ENCODE data around the gene ATG9B.

The ATG9B gene

DNA sequence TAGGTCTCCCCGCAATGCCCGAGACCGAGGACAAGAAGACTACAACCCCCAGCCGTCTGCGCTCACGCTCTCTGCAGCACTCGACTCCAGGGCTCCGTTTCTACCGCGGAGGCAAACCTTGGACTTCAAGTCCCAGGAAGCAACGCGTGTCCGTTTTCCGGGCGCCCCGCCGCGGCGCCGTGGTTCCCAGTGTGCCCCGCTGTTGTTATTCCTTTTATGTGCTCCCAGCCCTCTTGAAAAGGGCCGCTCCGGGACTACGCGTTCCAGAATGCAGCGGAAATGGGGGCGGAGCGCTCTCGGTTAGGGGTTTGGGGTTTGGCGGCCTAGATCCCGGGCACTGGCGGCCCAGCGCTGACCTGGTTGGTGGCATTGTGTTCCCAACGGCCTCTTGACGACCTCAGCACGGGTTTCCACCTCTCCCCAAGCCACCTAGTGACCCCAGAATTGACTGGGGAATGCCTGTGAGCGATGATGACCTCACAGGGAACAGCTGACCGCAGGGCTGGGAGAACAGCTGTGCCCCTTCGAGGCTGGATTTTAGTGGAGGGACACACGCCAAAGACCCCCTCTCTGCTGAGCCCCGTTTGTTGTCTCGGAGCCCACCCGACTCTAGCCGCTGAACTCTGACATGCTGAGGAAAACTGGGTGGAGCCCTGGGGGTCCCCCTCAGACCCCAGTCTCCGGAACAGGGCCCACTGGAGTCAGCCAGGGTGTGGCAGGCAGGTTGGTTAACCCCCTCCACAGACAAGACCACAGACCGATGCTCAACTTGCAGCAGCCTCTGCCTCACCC is 33.9 kb upstream of the ATG9B start:
- Histone ChIP-seq H3K79me2 (ENCODE audit: control insufficient read depth, insufficient read depth, low read length, unreplicated experiment) (peaks cover 29% of the 10 kb centered on the region), H3K36me3 (ENCODE audit: insufficient read depth, low read length) (no peaks in the 10 kb centered on the region), H2AFZ (ENCODE audit: low read length, unreplicated experiment) (peak overlapping the region; percentile 23), H3K4me3 (ENCODE audit: low read depth, low read length) (peak overlapping the region; percentile 91), H3K27ac (ENCODE audit: low read depth, low read length) (peak overlapping the region; percentile 85), H3K27me3 (ENCODE audit: insufficient read depth, low read length) (no peaks in the 10 kb centered on the region), H3K4me1 (ENCODE audit: control insufficient read depth, insufficient read depth, low read length, unreplicated experiment) (peaks cover 40% of the 10 kb centered on the region)

DNA sequence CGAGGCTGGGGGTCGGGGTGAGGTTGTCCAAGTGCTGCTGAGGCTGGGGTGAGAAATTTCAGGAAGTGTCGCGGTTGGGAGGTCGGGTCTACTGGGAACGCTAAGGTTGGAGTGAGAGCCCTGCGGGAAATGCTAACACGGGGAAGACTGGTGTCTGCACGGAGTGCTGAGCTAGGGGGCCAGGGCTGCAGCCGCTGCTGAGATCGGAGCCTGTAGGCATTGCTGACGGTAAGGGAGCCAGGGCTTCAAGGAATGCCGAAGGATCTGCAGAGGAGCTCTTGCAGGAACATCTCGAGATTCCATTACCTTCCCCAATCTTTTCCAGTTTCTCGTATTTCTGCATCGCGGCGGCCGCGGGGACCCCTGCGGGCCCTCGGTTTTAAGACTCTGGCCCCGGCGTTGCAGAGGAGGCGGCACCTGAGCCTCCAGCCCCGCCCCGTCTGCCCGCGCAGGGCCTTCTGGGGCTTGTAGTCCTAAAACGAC is 33.3 kb upstream of the ATG9B start, which contains the start of gene CDK5:
CDK5 (minus strand) TSS at position 392 of the 483 bp plus-strand sequence; CDS start at position 343, 49 bp downstream.
- no peaks in the 10 kb centered on the region for H3K36me3 ChIP-seq (ENCODE audit: insufficient read depth, low read length)
- peaks cover 37% of the 10 kb centered on the region for H3K4me1 ChIP-seq (ENCODE audit: control insufficient read depth, insufficient read depth, low read length, unreplicated experiment)
- H3K27ac ChIP-seq (ENCODE audit: low read depth, low read length): peak within 1 kb of the TSS; percentile 85
- no peaks in the 10 kb centered on the region for H3K27me3 ChIP-seq (ENCODE audit: insufficient read depth, low read length)
- H2AFZ ChIP-seq (ENCODE audit: low read length, unreplicated experiment): peak within 1 kb of the TSS; percentile 70
- H3K79me2 ChIP-seq (ENCODE audit: control insufficient read depth, insufficient read depth, low read length, unreplicated experiment): peaks cover 29% of the 10 kb centered on the region
- peak within 1 kb of the TSS; percentile 91 for H3K4me3 ChIP-seq (ENCODE audit: low read depth, low read length)

DNA sequence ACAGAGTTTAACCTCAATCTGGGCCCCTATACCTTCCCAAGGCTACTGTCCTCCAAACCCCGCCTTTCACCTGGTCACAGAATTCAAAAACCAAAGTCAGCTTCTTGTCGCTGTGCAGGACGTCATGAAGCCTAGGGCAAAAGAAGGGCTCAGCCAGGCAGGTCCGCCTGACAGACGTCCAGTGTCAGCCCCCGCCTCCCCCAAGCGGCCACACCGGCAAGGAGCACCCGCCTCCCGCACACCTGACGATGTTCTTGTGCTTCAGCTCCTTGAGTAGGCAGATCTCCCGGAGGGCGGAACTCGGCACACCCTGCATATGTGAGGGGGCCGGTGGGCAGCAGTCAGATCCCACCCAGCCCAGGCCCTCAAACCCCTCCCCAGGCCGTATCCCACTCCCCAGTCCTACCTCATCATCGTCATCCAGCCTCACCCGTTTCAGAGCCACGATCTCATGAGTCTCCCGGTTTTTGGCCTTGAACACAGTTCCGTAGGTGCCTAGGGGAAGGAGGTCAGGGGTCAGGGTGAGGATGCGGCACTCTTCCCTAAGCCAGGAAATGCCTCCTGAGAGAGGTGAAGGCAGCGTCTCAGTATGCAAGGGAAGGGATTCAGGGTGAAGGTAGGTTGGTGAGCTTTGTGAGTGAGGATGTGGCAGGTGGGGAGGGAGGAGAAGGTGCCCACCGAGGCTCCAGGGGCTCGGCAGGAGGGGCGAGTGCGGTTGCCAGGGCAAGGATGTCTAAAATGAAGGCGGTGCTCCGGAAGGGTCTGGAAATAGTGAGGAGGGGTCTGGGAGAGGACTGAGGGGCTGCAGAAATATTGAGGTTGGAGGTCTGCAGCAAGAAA is 32.6 kb upstream of the ATG9B start:
- Histone ChIP-seq H3K79me2 (ENCODE audit: control insufficient read depth, insufficient read depth, low read length, unreplicated experiment) (peaks cover 24% of the 10 kb centered on the region), H3K27me3 (ENCODE audit: insufficient read depth, low read length) (no peaks in the 10 kb centered on the region), H3K27ac (ENCODE audit: low read depth, low read length) (no peak overlapping the region), H3K36me3 (ENCODE audit: insufficient read depth, low read length) (no peaks in the 10 kb centered on the region), H3K4me3 (ENCODE audit: low read depth, low read length) (peak overlapping the region; percentile 91), H3K4me1 (ENCODE audit: control insufficient read depth, insufficient read depth, low read length, unreplicated experiment) (peaks cover 30% of the 10 kb centered on the region), H2AFZ (ENCODE audit: low read length, unreplicated experiment) (peak overlapping the region; percentile 70)

DNA sequence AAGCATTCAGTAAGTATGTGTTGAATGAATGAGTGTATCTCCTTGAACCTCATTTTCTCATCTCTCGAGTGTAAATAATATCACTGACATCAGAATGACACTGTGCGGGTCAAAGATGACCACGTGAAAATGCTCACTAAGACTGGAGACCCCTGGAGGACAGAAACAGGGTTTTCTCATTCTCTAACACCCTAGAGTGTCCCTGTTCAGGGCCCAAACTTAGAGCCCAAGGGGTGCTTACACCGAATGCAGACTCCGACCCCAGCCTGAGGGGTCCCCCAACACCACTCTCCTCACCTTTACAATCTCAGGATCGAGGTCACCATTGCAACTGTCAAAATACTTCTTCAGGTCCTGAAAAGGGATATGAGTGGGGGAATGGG is 32.0 kb upstream of the ATG9B start:
- no peaks in the 10 kb centered on the region for H3K27me3 ChIP-seq (ENCODE audit: insufficient read depth, low read length)
- H3K27ac ChIP-seq (ENCODE audit: low read depth, low read length): no peak overlapping the region
- H3K79me2 ChIP-seq (ENCODE audit: control insufficient read depth, insufficient read depth, low read length, unreplicated experiment): peaks cover 18% of the 10 kb centered on the region
- no peaks in the 10 kb centered on the region for H3K36me3 ChIP-seq (ENCODE audit: insufficient read depth, low read length)
- peaks cover 24% of the 10 kb centered on the region for H3K4me1 ChIP-seq (ENCODE audit: control insufficient read depth, insufficient read depth, low read length, unreplicated experiment)
- H2AFZ ChIP-seq (ENCODE audit: low read length, unreplicated experiment): no peak overlapping the region
- H3K4me3 ChIP-seq (ENCODE audit: low read depth, low read length): peak overlapping the region; percentile 91; the same call in 1 of the 2 replicates

DNA sequence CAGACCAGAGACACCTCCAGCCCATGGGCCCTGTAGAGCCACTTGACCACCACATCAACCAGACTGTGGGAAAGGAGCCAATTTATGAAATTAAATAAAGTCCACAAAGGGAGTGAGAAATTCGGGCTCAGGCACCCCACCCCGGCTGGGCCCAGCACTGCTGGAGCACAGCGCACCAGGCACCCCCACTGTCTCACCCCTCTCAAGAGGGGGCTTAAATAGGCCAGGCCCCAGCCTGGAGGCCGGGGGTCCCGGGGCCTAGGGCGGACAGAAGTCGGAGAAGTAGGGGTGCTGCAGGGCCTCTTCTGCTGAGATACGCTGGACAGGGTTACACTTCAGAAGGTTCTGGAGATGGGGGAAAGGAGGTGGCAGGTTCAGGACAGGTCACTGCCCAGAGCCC is 29.5 kb upstream of the ATG9B start:
- no peak overlapping the region for H2AFZ ChIP-seq (ENCODE audit: low read length, unreplicated experiment)
- no peak overlapping the region for H3K27ac ChIP-seq (ENCODE audit: low read depth, low read length)
- H3K4me1 ChIP-seq (ENCODE audit: control insufficient read depth, insufficient read depth, low read length, unreplicated experiment): peaks cover 14% of the 10 kb centered on the region
- no peak overlapping the region for H3K4me3 ChIP-seq (ENCODE audit: low read depth, low read length)
- H3K27me3 ChIP-seq (ENCODE audit: insufficient read depth, low read length): peaks cover 4% of the 10 kb centered on the region; the same call in 1 of the 2 replicates
- no peaks in the 10 kb centered on the region for H3K79me2 ChIP-seq (ENCODE audit: control insufficient read depth, insufficient read depth, low read length, unreplicated experiment)
- no peaks in the 10 kb centered on the region for H3K36me3 ChIP-seq (ENCODE audit: insufficient read depth, low read length)

DNA sequence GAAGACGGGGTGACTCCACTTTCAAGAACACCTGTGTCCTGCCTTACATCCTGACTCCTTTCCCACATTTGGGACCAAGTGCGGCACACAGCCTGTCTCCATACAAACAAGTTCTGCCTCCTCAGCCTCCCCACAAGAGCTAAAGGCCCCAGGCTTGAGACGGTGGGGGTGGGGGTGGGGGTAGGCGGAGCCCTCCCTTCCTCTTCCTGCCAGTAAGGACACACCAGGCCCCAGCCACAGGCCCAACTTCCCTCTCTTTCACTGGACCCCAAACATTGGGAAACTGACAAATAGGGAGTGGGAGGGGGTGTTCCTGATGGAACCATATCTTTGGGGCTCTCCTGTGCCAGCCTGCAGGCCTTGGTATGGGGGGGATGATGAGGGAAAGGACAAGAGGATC is 28.8 kb upstream of the ATG9B start:
- peaks cover 9% of the 10 kb centered on the region for H3K4me1 ChIP-seq (ENCODE audit: control insufficient read depth, insufficient read depth, low read length, unreplicated experiment)
- H2AFZ ChIP-seq (ENCODE audit: low read length, unreplicated experiment): no peak overlapping the region
- H3K4me3 ChIP-seq (ENCODE audit: low read depth, low read length): no peak overlapping the region
- H3K27me3 ChIP-seq (ENCODE audit: insufficient read depth, low read length): peaks cover 4% of the 10 kb centered on the region; the same call in 1 of the 2 replicates
- no peaks in the 10 kb centered on the region for H3K79me2 ChIP-seq (ENCODE audit: control insufficient read depth, insufficient read depth, low read length, unreplicated experiment)
- no peaks in the 10 kb centered on the region for H3K36me3 ChIP-seq (ENCODE audit: insufficient read depth, low read length)
- no peak overlapping the region for H3K27ac ChIP-seq (ENCODE audit: low read depth, low read length)

DNA sequence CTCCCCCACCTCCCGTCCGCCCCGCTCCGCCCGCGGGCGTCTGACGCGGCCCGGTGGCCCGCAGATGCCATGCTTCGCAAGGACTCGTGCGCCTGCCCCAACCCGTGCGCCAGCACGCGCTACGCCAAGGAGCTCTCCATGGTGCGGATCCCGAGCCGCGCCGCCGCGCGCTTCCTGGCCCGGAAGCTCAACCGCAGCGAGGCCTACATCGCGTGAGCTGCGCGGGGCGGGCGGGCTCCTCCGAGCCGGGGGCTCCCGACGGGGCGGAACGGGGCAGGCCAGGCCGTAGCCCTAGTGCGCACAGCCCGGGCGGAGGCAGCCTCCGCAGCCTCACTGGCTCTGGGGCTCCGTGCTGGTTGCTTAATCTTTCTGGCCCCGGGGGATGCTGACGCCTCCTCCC is 26.8 kb upstream of the ATG9B start:
- Histone ChIP-seq H3K36me3 (ENCODE audit: insufficient read depth, low read length) (no peaks in the 10 kb centered on the region), H3K4me3 (ENCODE audit: low read depth, low read length) (peak overlapping the region; percentile 36; the same call in 1 of the 2 replicates), H3K27ac (ENCODE audit: low read depth, low read length) (no peak overlapping the region), H2AFZ (ENCODE audit: low read length, unreplicated experiment) (no peak overlapping the region), H3K79me2 (ENCODE audit: control insufficient read depth, insufficient read depth, low read length, unreplicated experiment) (no peaks in the 10 kb centered on the region), H3K4me1 (ENCODE audit: control insufficient read depth, insufficient read depth, low read length, unreplicated experiment) (peaks cover 13% of the 10 kb centered on the region), H3K27me3 (ENCODE audit: insufficient read depth, low read length) (peaks cover 4% of the 10 kb centered on the region; the same call in 1 of the 2 replicates)

DNA sequence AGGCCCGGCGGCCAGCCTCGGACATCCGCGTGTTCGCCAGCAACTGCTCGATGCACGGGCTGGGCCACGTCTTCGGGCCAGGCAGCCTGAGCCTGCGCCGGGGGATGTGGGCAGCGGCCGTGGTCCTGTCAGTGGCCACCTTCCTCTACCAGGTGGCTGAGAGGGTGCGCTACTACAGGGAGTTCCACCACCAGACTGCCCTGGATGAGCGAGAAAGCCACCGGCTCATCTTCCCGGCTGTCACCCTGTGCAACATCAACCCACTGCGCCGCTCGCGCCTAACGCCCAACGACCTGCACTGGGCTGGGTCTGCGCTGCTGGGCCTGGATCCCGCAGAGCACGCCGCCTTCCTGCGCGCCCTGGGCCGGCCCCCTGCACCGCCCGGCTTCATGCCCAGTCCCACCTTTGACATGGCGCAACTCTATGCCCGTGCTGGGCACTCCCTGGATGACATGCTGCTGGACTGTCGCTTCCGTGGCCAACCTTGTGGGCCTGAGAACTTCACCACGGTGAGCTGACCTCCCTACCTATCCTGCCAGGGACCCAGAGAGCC is 24.7 kb upstream of the ATG9B start:
- no peak overlapping the region for H3K4me3 ChIP-seq (ENCODE audit: low read depth, low read length)
- H3K27me3 ChIP-seq (ENCODE audit: insufficient read depth, low read length): peaks cover 4% of the 10 kb centered on the region; the same call in 1 of the 2 replicates
- H3K4me1 ChIP-seq (ENCODE audit: control insufficient read depth, insufficient read depth, low read length, unreplicated experiment): peaks cover 13% of the 10 kb centered on the region
- H2AFZ ChIP-seq (ENCODE audit: low read length, unreplicated experiment): no peak overlapping the region
- H3K36me3 ChIP-seq (ENCODE audit: insufficient read depth, low read length): no peaks in the 10 kb centered on the region
- H3K79me2 ChIP-seq (ENCODE audit: control insufficient read depth, insufficient read depth, low read length, unreplicated experiment): no peaks in the 10 kb centered on the region
- H3K27ac ChIP-seq (ENCODE audit: low read depth, low read length): no peak overlapping the region

DNA sequence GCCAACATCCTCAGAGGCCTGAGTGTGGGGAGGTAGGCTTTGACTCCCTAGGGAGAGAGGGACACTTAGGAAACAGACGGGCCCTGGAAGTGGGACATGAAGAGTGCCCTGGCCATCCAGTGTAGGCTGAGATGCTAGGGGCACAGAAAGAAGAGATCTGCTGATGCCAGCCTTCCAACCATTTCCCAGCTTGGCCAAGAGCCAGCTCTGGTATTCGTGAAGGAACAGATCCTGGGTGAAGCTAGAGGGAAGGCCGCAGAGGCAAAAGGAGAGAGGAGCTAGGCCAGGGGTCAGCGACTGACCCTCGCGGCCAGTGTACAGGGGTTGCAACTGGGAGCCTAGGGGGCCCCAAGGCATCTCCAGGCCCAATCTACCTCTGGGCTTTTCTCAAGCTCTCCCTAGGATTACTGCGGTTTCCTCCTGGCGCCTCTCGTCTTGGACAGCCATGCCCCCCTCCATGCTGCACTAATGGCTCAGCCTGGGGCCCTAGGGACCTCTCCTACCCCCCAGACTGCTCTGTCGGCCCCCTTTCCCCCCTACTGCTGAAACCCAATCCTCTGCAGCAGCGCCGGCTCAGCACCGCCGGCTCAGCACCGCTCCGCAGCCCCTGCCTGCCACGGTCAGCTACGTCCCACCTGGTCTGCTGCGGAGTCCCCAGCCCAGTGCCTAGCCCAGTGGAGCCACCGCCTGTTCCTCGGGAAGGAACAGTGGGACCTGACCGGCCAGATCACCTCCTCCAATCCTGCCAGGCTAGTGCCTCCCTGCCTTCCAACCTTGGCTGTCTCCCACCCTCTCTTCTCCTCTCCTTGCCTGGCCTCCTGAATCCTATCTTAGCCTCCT is 23.9 kb upstream of the ATG9B start, which contains the start of gene ASIC3:
ASIC3 (plus strand) TSS at position 556 of the 840 bp plus-strand sequence. CDS start 355 bp downstream, outside the sequence.
- peaks cover 13% of the 10 kb centered on the region for H3K4me1 ChIP-seq (ENCODE audit: control insufficient read depth, insufficient read depth, low read length, unreplicated experiment)
- no peak within 1 kb of the TSS for H3K4me3 ChIP-seq (ENCODE audit: low read depth, low read length)
- peaks cover 4% of the 10 kb centered on the region; the same call in 1 of the 2 replicates for H3K27me3 ChIP-seq (ENCODE audit: insufficient read depth, low read length)
- no peaks in the 10 kb centered on the region for H3K79me2 ChIP-seq (ENCODE audit: control insufficient read depth, insufficient read depth, low read length, unreplicated experiment)
- no peak within 1 kb of the TSS for H2AFZ ChIP-seq (ENCODE audit: low read length, unreplicated experiment)
- no peak within 1 kb of the TSS for H3K27ac ChIP-seq (ENCODE audit: low read depth, low read length)
- H3K36me3 ChIP-seq (ENCODE audit: insufficient read depth, low read length): no peaks in the 10 kb centered on the region
